Measurements from ENCODE around the gene FAM114A2.

- TF ChIP-seq CTCF (IDR thresholded peaks at IDR 0.05 in 4 of 5, conservative IDR thresholded peaks at IDR 0.05 in 1 of 5) (no peak), POLR2A (IDR thresholded peaks at IDR 0.05) (no peak)
Observed at GRCh38 chr5:154044099-154044498, 5.4 kb upstream of the FAM114A2 start.

All from gastrocnemius medialis (tissue), 4 donors.